NAMALWA (cell line): ENCODE results near the gene SLC2A3.
A peak's percentile ranks its signal among the peaks of the same experiment; 100 is the strongest.
"Not testable (repeated sequence)": the region's sequence is repeated elsewhere in the genome, so short reads cannot be mapped to it uniquely, and the experiment has no call there.

Experiments used
- DNase-seq: peaks from one replicate; pipeline ENCODE4 v3.0.0-alpha.2; 2015; ENCODE audit warnings: low spot score

The SLC2A3 gene

DNA sequence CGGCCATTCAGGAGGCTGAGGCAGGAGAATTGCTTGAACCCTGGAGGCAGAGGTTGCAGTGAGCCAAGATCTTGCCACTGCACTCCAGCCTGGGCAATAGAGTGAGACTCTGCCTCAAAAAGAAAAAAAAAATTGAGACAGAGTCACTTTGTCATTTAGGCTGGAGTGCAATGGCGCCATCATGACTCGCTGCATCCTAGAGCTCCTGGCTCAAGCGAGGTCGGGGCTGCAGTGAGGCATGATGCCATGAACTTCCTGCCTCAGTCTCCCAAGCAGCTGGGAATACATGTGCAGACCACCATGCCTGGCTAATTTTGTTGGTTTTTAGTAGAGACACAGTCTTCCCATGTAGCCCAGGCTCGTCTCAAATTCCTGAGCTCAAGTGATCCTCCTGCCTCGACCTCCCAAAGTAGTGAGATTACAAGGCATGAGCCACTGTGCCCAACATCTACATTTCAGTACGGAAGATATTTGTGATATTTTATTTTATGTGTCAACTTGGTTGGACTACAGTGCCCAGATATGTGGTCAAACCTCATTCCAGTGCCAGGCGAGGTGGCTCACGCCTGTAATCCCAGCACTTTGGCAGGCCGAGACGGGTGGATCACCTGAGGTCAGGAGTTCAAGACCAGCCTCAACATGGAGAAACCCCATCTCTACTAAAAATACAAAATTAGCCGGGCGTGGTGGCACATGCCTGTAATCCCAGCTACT, 14.4 kb upstream of the SLC2A3 start:
- DNase-seq, result not testable (repeated sequence)

GRCh38 chr12:7948589-7949260, 12.7 kb upstream of the SLC2A3 start:
- DNase-seq, result no peak

DNA sequence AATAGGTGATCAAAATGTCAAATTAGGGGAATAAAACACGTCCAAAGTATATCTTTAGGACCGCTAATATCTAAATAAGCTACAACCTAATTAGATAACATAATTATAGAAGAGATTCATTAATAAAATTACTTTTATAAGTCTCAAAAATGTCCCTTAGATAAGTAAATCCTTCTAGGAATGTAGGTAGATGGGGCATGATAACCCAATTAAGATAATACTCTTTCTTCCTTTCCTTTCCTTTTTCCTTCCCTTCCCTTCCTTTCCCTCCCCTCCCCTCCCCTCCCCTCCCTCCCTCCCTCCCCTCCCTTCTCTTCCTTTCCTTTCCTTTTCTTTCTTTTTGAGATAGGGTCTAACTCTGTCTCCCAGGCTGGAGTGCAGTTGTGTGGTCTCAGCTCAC, 11.0 kb upstream of the SLC2A3 start:
- no peak for DNase-seq

- not testable (repeated sequence) for DNase-seq
These were observed 8.8 kb upstream of the SLC2A3 start for GRCh38 chr12:7944760-7945159.

GRCh38 chr12:7940906-7941305, 4.9 kb upstream of the SLC2A3 start:
- no peak for DNase-seq

GRCh38 chr12:7937833-7938506, 2.0 kb upstream of the SLC2A3 start:
- DNase-seq, result peak; percentile 26

- DNase-seq, result no peak
These were observed 996 bp downstream of the SLC2A3 start for GRCh38 chr12:7934889-7935492.

GRCh38 chr12:7934091-7934888, 1.7 kb downstream of the SLC2A3 start:
- no peak for DNase-seq

- DNase-seq, result peak; percentile 95
These were observed 2.7 kb downstream of the SLC2A3 start for GRCh38 chr12:7933255-7933726.

DNA sequence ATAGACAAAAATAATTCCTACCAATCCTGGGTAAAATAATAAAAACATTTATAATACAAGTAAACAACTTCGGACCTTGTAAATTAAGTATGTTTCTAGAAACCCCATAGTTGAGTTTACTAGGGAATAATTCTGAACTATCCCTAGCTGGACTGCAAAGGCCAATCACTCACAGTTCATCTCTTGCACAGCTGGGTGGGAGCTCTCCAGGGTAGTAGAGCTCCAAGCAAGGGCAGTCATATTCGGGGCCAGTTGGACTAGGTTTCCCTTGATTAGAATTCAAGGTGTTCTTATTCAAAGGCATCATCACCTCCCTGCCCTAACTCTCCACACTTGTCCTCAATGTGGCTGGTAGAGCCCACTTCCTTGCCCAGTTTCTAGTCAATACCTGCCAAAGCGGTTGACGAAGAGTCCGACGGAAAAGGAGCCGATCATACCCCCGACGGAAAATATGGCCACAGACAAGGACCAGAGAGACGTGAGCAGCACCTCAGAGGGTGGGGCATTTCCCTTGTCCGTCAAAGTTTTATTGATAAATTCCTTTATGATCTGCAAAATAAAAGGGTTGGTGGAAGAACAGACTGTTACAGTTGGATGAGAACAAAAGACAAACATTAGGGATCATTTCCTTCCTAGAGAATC, 3.3 kb downstream of the SLC2A3 start:
- DNase-seq, result not testable (repeated sequence)

GRCh38 chr12:7929083-7929792, 6.7 kb downstream of the SLC2A3 start:
- DNase-seq, result no peak

DNA sequence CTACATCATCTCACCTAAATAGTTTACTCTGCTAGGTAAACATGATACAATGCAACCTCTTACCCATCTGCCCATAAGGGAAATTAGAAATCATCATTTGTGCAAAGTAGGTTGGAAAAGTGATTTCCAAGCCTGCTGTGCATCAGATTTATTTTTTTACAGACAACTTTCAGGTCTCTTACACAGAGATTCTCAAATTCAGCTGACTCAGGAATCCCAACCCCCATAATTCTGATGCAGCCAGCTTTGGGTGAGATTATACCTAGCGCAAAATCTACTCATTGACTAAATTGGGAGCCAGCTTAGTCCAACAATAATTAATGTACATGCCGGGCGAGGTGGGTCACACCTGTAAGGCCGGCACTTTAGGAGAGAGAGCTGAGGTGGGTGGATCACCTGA, 8.5 kb downstream of the SLC2A3 start:
- DNase-seq, result no peak

GRCh38 chr12:7926068-7926666, 9.8 kb downstream of the SLC2A3 start:
- not testable (repeated sequence) for DNase-seq

- DNase-seq, result no peak
These were observed 12.4 kb downstream of the SLC2A3 start for GRCh38 chr12:7923241-7924236.

- not testable (repeated sequence) for DNase-seq
These were observed 14.8 kb downstream of the SLC2A3 start for GRCh38 chr12:7921181-7921580.

GRCh38 chr12:7918268-7918590, 17.8 kb downstream of the SLC2A3 start:
- not testable (repeated sequence) for DNase-seq

- DNase-seq, result no peak
These were observed 18.4 kb downstream of the SLC2A3 start for GRCh38 chr12:7917392-7918267.

DNA sequence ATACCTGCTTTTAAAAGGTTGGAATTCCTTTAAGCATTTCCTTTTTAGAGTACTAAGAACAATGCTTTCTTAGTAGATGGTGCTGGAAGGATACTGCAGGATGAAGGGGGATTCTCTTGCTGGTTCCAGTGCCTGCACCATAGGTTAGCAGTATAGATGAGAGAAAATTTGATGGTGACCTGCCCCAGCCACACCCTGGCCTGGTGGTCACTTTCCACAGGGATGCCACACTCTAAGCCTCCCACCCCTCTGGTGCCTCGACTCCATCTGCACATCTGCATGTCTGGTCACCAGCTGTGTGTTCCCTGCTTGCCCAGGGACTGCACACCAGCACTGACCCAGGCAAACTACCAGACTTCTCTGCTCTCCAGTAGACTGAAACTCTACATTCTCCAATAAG, 19.1 kb downstream of the SLC2A3 start:
- DNase-seq, result no peak
